A549 treated with dexamethasone at 1 μM for 4 hours (cell line): Measurements from ENCODE around the gene KRT222. TPM values are rescaled to one million over a fixed set of nuclear protein-coding genes. Genes with fewer than 3 reads are reported as not detected.

Experiments used
- total RNA-seq: library from RNA; stranded (reverse); fragments of 200-300 nt; extraction: Qiagen RNA extraction; gene quantifications from 5 replicates; pipeline ENCODE4 v1.2.3, GENCODE V29; 2022

Gene KRT222
- 0.25 to 0.51 TPM (median 0.38 TPM) in 5 replicates for total RNA-seq

GRCh38 chr17:40664582-40665333, at the start of gene KRT222:
TSS of gene KRT222 (minus strand) at chr17:40665177. CDS start at chr17:40665099, 78 bp downstream.

GRCh38 chr17:40703652-40704051, 38.7 kb upstream of the KRT222 start, which contains the start of gene KRT24:
TSS of gene KRT24 (minus strand) at chr17:40703752. CDS start at chr17:40703693, 59 bp downstream.

GRCh38 chr17:40647624-40648383, 17.2 kb downstream of the KRT222 start, which contains the start of gene SMARCE1:
TSS of gene SMARCE1 (minus strand) at chr17:40647818. CDS start at chr17:40645802, 2,016 bp downstream.

Other genes with a start within 250 kb of the KRT222 start
- gene TOP2A, start 247.3 kb downstream of the KRT222 start, total RNA-seq = 179 to 230 TPM (median 203 TPM) in 5 replicates
- gene IGFBP4, start 221.7 kb downstream of the KRT222 start, total RNA-seq = 2,073 to 3,040 TPM (median 2,640 TPM) in 5 replicates
- gene TNS4, start 163.6 kb downstream of the KRT222 start, total RNA-seq = 194 to 318 TPM (median 270 TPM) in 5 replicates
- gene CCR7, start 99.7 kb downstream of the KRT222 start, total RNA-seq = 0.44 to 1.0 TPM (median 0.97 TPM) in 5 replicates
- gene SMARCE1, start 17.4 kb downstream of the KRT222 start, total RNA-seq = 103 to 120 TPM (median 112 TPM) in 5 replicates
- not detected in 5 replicates for gene KRT24, start 38.6 kb upstream of the KRT222 start, total RNA-seq
- not detected in 5 replicates for gene KRT25, start 90.2 kb upstream of the KRT222 start, total RNA-seq
- not detected in 5 replicates for gene KRT26, start 107.0 kb upstream of the KRT222 start, total RNA-seq
- 0.18 TPM in 1 of 5 replicates, not detected in the others for gene KRT27, start 117.4 kb upstream of the KRT222 start, total RNA-seq
- not detected in 5 replicates for gene KRT28, start 134.8 kb upstream of the KRT222 start, total RNA-seq
- gene KRT10, start 157.4 kb upstream of the KRT222 start, total RNA-seq = 66.5 to 79.2 TPM (median 70.8 TPM) in 5 replicates
- gene KRT12, start 202.0 kb upstream of the KRT222 start, total RNA-seq = not detected in 5 replicates
- gene KRT20, start 220.1 kb upstream of the KRT222 start, total RNA-seq = 0.11 to 0.49 TPM (median 0.19 TPM) in 5 replicates